A549 (cell line): ENCODE data around the gene TBC1D19. TPM values are rescaled to one million over a fixed set of nuclear protein-coding genes. Genes with fewer than 3 reads are reported as not detected.

Source experiments
- ATAC-seq, 2 experiments: fragments of 200-7000 bp in 1 of 2; fragments of >200 bp in 1 of 2; cut with Nextera tagmentation in 1 of 2; cut with Tn5 transposase in 1 of 2; 3 replicates each; pipeline versions ENCODE4 v1.8.0 to v1.9.1; 2018 to 2020; ENCODE audit warnings: mild to moderate bottlenecking in 1 of 2, moderate library complexity in 1 of 2
- CTCF ChIA-PET: fragments of 300-600 bp; sonication (Branson Sonifier 250); formaldehyde crosslinking; extraction: SDS; loops from one replicate; lab custom pipeline; 2021; ENCODE audit warnings: antibody characterized with exemption, inconsistent platforms; lab: Yijun Ruan, JAX
- POLR2A ChIA-PET: fragments of 350-600 bp; formaldehyde crosslinking; extraction: SDS; loops from one replicate; lab custom pipeline; 2021; ENCODE audit warnings: antibody characterized with exemption, inconsistent platforms; lab: Yijun Ruan, JAX
- DNase-seq, 2 experiments: peaks; one replicate each; pipeline versions ENCODE4 v3.0.0 to v3.0.0-alpha.2; 2011 to 2016; ENCODE audit warnings: low read depth in 1 of 2, low spot score in 1 of 2
- FAIRE-seq: peaks from 2 replicates; lab custom pipeline; 2011; peaks lifted over from hg19 to GRCh38; lab: Jason Lieb, UNC
- H3K27ac ChIP-seq, 2 experiments: fragments of >200 bp; sonication (Bioruptor Twin); formaldehyde crosslinking; 3 replicates each; pipeline ENCODE4 v1.5.1; 2016 to 2017
- H3K4me1 ChIP-seq: fragments of >200 bp; sonication (Bioruptor Twin); formaldehyde crosslinking; 3 replicates; pipeline ENCODE4 v1.6.1; 2016
- H3K4me2 ChIP-seq: fragments of >200 bp; sonication (Bioruptor Twin); formaldehyde crosslinking; 3 replicates; pipeline ENCODE4 v1.6.1; 2016
- H3K4me3 ChIP-seq: fragments of >200 bp; sonication (Bioruptor Twin); formaldehyde crosslinking; 3 replicates; pipeline ENCODE4 v1.5.1; 2016
- H3K9me3 ChIP-seq: fragments of >200 bp; sonication (Bioruptor Twin); formaldehyde crosslinking; 3 replicates; pipeline ENCODE4 v1.6.1; 2016
- CBX8 ChIP-seq: fragments of 200-600 bp; sonication (generic); IDR thresholded peaks from 2 replicates; pipeline ENCODE4 v1.6.1; 2016
- CTCF ChIP-seq: fragments of >200 bp; sonication (Bioruptor Twin); formaldehyde crosslinking; IDR thresholded peaks from 3 replicates; pipeline ENCODE4 v1.5.1; 2016
- EHF ChIP-seq: fragments of 250-450 bp; sonication (Bioruptor Pico); IDR thresholded peaks from 2 replicates; pipeline ENCODE4 v1.5.0; 2020; ENCODE audit warnings: mild to moderate bottlenecking
- EP300 ChIP-seq, 2 experiments: fragments of >200 bp; sonication (Bioruptor Twin); formaldehyde crosslinking; IDR thresholded peaks; 2 replicates in 1 of 2; 3 replicates in 1 of 2; pipeline ENCODE4 v1.6.1; 2016 to 2017
- ESRRA ChIP-seq: fragments of 150-350 bp; IDR thresholded peaks from 2 replicates; pipeline ENCODE4 v1.6.1; 2014; ENCODE audit warnings: mild to moderate bottlenecking, low read length, borderline replicate concordance
- FOSL2 ChIP-seq, 2 experiments: fragments of 450-650 bp in 1 of 2; fragments of >200 bp in 1 of 2; sonication (Bioruptor Twin) in 1 of 2; formaldehyde crosslinking; IDR thresholded peaks; 2 replicates each; pipeline versions ENCODE4 v1.5.0 to v1.6.1; 2016 to 2020; ENCODE audit warnings: mild to moderate bottlenecking in 1 of 2, moderate library complexity in 1 of 2
- FOXS1 ChIP-seq: fragments of 250-450 bp; sonication (Bioruptor Pico); IDR thresholded peaks from 2 replicates; pipeline ENCODE4 v1.5.0; 2020; ENCODE audit warnings: mild to moderate bottlenecking, moderate library complexity
- HOXA7 ChIP-seq: fragments of 250-450 bp; sonication (Bioruptor Pico); IDR thresholded peaks from 2 replicates; pipeline ENCODE4 v1.5.0; 2020; ENCODE audit warnings: mild to moderate bottlenecking, moderate library complexity
- HOXB5 ChIP-seq: fragments of 250-450 bp; sonication (Bioruptor Pico); IDR thresholded peaks from 2 replicates; pipeline ENCODE4 v1.5.0; 2020; ENCODE audit warnings: mild to moderate bottlenecking, moderate library complexity
- KDM1A ChIP-seq: fragments of 200-600 bp; sonication (generic); IDR thresholded peaks from 2 replicates; pipeline ENCODE4 v1.6.1; 2016; ENCODE audit warnings: low read depth, mild to moderate bottlenecking
- KDM5A ChIP-seq: fragments of 200-600 bp; sonication (generic); IDR thresholded peaks from 2 replicates; pipeline ENCODE4 v1.6.1; 2016; ENCODE audit warnings: antibody characterized with exemption, mild to moderate bottlenecking
- MAFK ChIP-seq: fragments of 450-650 bp; IDR thresholded peaks from 2 replicates; pipeline ENCODE4 v1.6.1; 2014; ENCODE audit not compliant: partially characterized antibody
- NR3C1 ChIP-seq: fragments of >200 bp; sonication (Bioruptor Twin); formaldehyde crosslinking; IDR thresholded peaks from 3 replicates; pipeline ENCODE4 v1.6.1; 2017
- PHF8 ChIP-seq: fragments of 200-600 bp; sonication (generic); IDR thresholded peaks from 2 replicates; pipeline ENCODE4 v1.6.1; 2016; ENCODE audit warnings: low read depth, mild to moderate bottlenecking, antibody characterized with exemption, moderate library complexity, borderline replicate concordance
- RAD21 ChIP-seq, 2 experiments: fragments of >200 bp in 1 of 2; sonication (Bioruptor Twin) in 1 of 2; formaldehyde crosslinking in 1 of 2; IDR thresholded peaks in 1 of 2; conservative IDR thresholded peaks in 1 of 2; 2 replicates in 1 of 2; 3 replicates in 1 of 2; pipeline ENCODE4 v1.6.1; 2012 to 2018; ENCODE audit warnings: inconsistent platforms in 1 of 2
- RFX5 ChIP-seq: fragments of 450-650 bp; IDR thresholded peaks from 2 replicates; pipeline ENCODE4 v1.7.1; 2014; ENCODE audit warnings: antibody characterized with exemption, mild to moderate bottlenecking, moderate library complexity
- RNF2 ChIP-seq: fragments of 200-600 bp; sonication (generic); IDR thresholded peaks from 2 replicates; pipeline ENCODE4 v1.6.1; 2016; ENCODE audit warnings: low read depth, mild to moderate bottlenecking, antibody characterized with exemption, moderate library complexity, borderline replicate concordance
- SMC3 ChIP-seq: fragments of >200 bp; sonication (Bioruptor Twin); formaldehyde crosslinking; IDR thresholded peaks from 3 replicates; pipeline ENCODE4 v1.6.1; 2018; ENCODE audit warnings: inconsistent platforms
- TFCP2L1 ChIP-seq: fragments of 250-450 bp; sonication (Bioruptor Pico); IDR thresholded peaks from 2 replicates; pipeline ENCODE4 v1.5.0; 2021; ENCODE audit warnings: mild to moderate bottlenecking
- TP53 ChIP-seq: fragments of 250-450 bp; sonication (Bioruptor Pico); IDR thresholded peaks from 2 replicates; pipeline ENCODE4 v1.5.0; 2021; ENCODE audit warnings: mild to moderate bottlenecking, moderate library complexity
- ZC3H11A ChIP-seq: fragments of 450-650 bp; IDR thresholded peaks from 2 replicates; pipeline ENCODE4 v1.6.1; 2014; ENCODE audit warnings: antibody characterized with exemption, mild to moderate bottlenecking
- ZSCAN20 ChIP-seq: fragments of 250-450 bp; sonication (Bioruptor Pico); IDR thresholded peaks from 2 replicates; pipeline ENCODE4 v1.8.0; 2022; ENCODE audit warnings: mild to moderate bottlenecking, moderate library complexity
- WGBS: methylation state at CpG from one replicate; pipeline ENCODE4 v1.1.6; 2017; ENCODE audit errors: missing lambda C conversion rate; 5-methylcytosine and 5-hydroxymethylcytosine counted together
- polyA plus RNA-seq, 4 experiments: library from polyadenylated mRNA; depleted of rRNA in 3 of 4; stranded (reverse); fragments of >200 nt; fragmentation: RNase III in 1 of 4; extraction: RNeasy Plus Mini Kit Qiagen cat#74134 plus additional on column Dnase treatment in 1 of 4; gene quantifications; 2 replicates in 3 of 4; 3 replicates in 1 of 4; pipeline ENCODE4 v1.2.3, GENCODE V29; 2011 to 2017
- TF ChIP-seq, protein P1 (sequence below): IDR thresholded peaks from 2 replicates; pipeline ENCODE4 v1.6.1; 2012; ENCODE audit warnings: low read depth, borderline replicate concordance
- TF ChIP-seq, protein P2 (sequence below): fragments of >200 bp; sonication (Bioruptor Twin); formaldehyde crosslinking; IDR thresholded peaks from 3 replicates; pipeline ENCODE4 v1.6.1; 2016

TBC1D19 gene
- polyA plus RNA-seq, 2 of the 4 experiments (the other 2 are of a cell fraction) = 4.1 to 11.7 TPM

DNA sequence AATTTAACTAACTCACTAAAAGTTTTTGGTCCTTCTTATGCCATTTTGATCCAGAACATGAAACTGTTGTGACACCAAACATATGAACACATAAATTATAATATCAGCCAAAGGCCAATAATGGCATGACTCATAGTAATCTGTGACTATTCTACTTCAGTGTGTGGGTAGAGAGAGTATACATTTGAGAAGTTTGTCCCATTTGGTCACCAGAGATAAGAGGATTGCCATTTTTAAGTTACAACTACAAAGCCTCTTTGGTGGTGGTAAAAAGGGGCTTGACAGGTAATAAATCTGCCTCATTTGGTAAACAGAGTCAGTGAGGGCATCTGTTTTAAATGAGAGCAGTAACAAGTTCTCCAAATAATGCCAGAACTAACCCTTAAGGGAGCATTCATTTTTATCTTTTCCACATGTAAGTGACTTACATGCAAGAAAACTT lies 117.9 kb downstream of the TBC1D19 start:
- DNase-seq (no peak), FAIRE-seq (no peak), ATAC-seq (no peak)
- no peaks in the 10 kb centered on the region for H3K9me3 ChIP-seq
- ChIA-PET CTCF (no interaction called here), POLR2A (no interaction called here)
- no peak overlapping the region for H3K27ac ChIP-seq
- no peak overlapping the region for H3K4me2 ChIP-seq
- no peak overlapping the region for H3K4me3 ChIP-seq
- H3K4me1 ChIP-seq = no peaks in the 10 kb centered on the region
- no peak for TF ChIP-seq ZSCAN20 (CRISPR knock-in tag)
- TF ChIP-seq EHF (CRISPR knock-in tag) = no peak
- no peak for TF ChIP-seq KDM1A
- no peak for TF ChIP-seq SMC3
- TF ChIP-seq ESRRA = no peak
- TF ChIP-seq PHF8 = no peak
- TF ChIP-seq RAD21 (conservative IDR thresholded peaks at IDR 0.05 in 1 of 2, IDR thresholded peaks at IDR 0.05 in 1 of 2) = no peak
- no peak for TF ChIP-seq CBX8
- TF ChIP-seq EP300 (IDR thresholded peaks at IDR 0.05) = no peak
- TF ChIP-seq TP53 (CRISPR knock-in tag) = no peak
- no peak for TF ChIP-seq MAFK

DNA sequence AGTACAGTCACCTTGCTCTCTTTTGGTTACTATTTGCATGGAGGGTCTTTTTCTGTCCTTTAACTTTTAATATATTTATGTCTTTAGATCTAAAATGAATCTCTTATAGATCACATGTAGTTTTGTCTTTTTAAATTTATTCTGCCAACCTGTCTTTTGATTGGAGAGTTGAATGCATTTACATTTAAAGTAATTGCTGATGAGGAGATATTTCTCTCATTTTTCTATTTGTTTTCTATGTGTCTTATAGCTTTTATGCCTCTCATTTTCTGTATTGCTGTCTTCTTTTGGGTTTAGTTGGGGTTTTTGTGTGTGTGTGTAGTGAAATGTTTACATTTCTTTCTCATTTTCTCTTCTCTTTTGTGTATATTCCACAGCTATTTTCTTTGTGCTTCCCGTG lies 123.5 kb downstream of the TBC1D19 start:
- 56% methylated on average over 1 of the region's 1 CpG for WGBS
- ATAC-seq = no peak
- Histone ChIP-seq H3K4me3 (no peak overlapping the region), H3K4me2 (no peak overlapping the region), H3K4me1 (no peaks in the 10 kb centered on the region), H3K9me3 (no peaks in the 10 kb centered on the region), H3K27ac (no peak overlapping the region)
- no peak for FAIRE-seq
- CTCF ChIA-PET = no interaction called here
- POLR2A ChIA-PET = no interaction called here
- TF ChIP-seq RNF2 (no peak), ZC3H11A (no peak), HOXA7 (CRISPR knock-in tag) (no peak), NR3C1 (no peak), KDM5A (no peak), RFX5 (no peak), TFCP2L1 (CRISPR knock-in tag) (no peak), FOSL2 (IDR thresholded peaks at IDR 0.05) (no peak), FOSL2 (CRISPR knock-in tag; IDR thresholded peaks at IDR 0.05) (no peak), CTCF (no peak), CBX8 (no peak)
- TF ChIP-seq, protein P1, sequence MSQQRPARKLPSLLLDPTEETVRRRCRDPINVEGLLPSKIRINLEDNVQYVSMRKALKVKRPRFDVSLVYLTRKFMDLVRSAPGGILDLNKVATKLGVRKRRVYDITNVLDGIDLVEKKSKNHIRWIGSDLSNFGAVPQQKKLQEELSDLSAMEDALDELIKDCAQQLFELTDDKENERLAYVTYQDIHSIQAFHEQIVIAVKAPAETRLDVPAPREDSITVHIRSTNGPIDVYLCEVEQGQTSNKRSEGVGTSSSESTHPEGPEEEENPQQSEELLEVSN = no peak
- DNase-seq = no peak

DNA sequence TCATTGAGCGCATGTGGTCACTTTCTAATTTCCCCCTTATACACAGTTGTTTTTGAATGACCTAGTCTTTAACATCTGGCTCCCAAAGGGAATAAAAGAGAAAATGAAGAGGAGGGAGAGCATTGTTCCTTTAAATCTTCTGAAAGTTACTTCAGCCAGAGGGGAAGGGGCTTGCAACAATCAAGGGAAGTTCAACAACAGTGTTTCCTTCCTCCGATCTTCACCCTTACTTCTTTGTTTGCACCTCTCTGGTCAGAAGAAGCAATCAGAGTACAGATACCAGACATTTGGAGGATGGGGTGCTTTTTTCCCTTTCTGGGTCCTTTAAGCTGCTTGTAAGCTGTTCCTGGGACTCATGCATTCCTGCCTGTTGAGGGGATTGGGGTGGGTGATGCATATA lies 125.4 kb downstream of the TBC1D19 start:
- H3K4me1 ChIP-seq = no peaks in the 10 kb centered on the region
- H3K4me2 ChIP-seq = no peak overlapping the region
- no peaks in the 10 kb centered on the region for H3K9me3 ChIP-seq
- DNase-seq = no peak
- ChIA-PET POLR2A (no interaction called here), CTCF (interaction anchor here (0.6 kb wide), 1 partner anchor 301 kb away, joined by 3 read pairs; no protein-coding TSS in a partner anchor)
- TF ChIP-seq, protein P2, sequence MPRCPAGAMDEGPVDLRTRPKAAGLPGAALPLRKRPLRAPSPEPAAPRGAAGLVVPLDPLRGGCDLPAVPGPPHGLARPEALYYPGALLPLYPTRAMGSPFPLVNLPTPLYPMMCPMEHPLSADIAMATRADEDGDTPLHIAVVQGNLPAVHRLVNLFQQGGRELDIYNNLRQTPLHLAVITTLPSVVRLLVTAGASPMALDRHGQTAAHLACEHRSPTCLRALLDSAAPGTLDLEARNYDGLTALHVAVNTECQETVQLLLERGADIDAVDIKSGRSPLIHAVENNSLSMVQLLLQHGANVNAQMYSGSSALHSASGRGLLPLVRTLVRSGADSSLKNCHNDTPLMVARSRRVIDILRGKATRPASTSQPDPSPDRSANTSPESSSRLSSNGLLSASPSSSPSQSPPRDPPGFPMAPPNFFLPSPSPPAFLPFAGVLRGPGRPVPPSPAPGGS = no peak
- TF ChIP-seq HOXB5 (CRISPR knock-in tag) (no peak), ZSCAN20 (CRISPR knock-in tag) (no peak), FOXS1 (CRISPR knock-in tag) (no peak), EHF (CRISPR knock-in tag) (no peak), FOSL2 (IDR thresholded peaks at IDR 0.05) (no peak), FOSL2 (CRISPR knock-in tag; IDR thresholded peaks at IDR 0.05) (no peak)
- WGBS = 88% methylated on average over 2 of the region's 2 CpGs
- H3K27ac ChIP-seq = no peak overlapping the region
- no peak for FAIRE-seq
- no peak for ATAC-seq
- H3K4me3 ChIP-seq = no peak overlapping the region
